ENCODE results near the gene PTRH2. TPM values are rescaled to one million over a fixed set of nuclear protein-coding genes. Genes with fewer than 3 reads are reported as not detected.
"Not testable (repeated sequence)": the region's sequence is repeated elsewhere in the genome, so short reads cannot be mapped to it uniquely, and the experiment has no call there.

The PTRH2 gene
- total RNA-seq, 1 donor from 2014 or later: 43.0 TPM

- Histone ChIP-seq H3K27ac (no peak overlapping the region), H3K27me3 (no peaks in the 10 kb centered on the region), H3K36me3 (peaks cover 0 to 65% of the 10 kb centered on the region in 2 donors), H3K4me3 (no peak overlapping the region), H3K4me1 (peaks cover 13% of the 10 kb centered on the region), H3K9me3 (no peaks in the 10 kb centered on the region)
- no peak for DNase-seq (ENCODE audit: extremely low spot score in 2 of 2)
- intact Hi-C loops (cut with DNase I): no loop called here
- TF ChIP-seq POLR2A (IDR thresholded peaks at IDR 0.05) (no peak), POLR2AphosphoS5 (IDR thresholded peaks at IDR 0.05; ENCODE audit: insufficient read depth in 1 of 2, low read depth in 1 of 2) (no peak), CTCF (IDR thresholded peaks at IDR 0.05) (no peak)
Observed at GRCh38 chr17:59669944-59670343, 37.3 kb downstream of the PTRH2 start.

DNA sequence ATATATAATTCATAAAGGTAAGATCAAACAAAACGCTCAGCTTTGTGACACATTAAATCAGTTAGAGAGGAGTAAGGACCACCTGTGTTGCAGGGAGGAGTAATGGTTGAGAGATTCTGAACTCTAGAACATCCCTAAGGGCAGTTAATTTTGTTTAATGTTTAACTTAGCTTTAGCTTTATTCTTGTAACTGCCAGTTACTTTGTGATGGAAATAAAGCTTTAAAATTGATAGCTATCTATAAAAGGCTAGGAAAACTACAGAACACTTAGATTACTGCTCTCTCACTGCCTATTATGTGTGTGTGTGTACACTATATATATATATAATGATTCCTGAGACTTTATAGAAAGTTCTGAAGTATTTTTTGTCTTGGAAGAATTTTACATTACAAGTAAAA lies 37.8 kb downstream of the PTRH2 start:
- H3K27ac ChIP-seq: no peak overlapping the region
- H3K4me3 ChIP-seq: no peak overlapping the region
- intact Hi-C loops (cut with DNase I): no loop called here

GRCh38 chr17:59668816-59669215 lies 38.4 kb downstream of the PTRH2 start:
- peaks cover 0 to 64% of the 10 kb centered on the region in 2 donors for H3K36me3 ChIP-seq
- H3K4me1 ChIP-seq: peaks cover 13% of the 10 kb centered on the region
- no peaks in the 10 kb centered on the region for H3K9me3 ChIP-seq
- no peak overlapping the region for H3K4me3 ChIP-seq
- no peak for TF ChIP-seq CTCF (IDR thresholded peaks at IDR 0.05)
- no peak for TF ChIP-seq POLR2AphosphoS5 (IDR thresholded peaks at IDR 0.05; ENCODE audit: insufficient read depth in 1 of 2, low read depth in 1 of 2)
- no peak for TF ChIP-seq POLR2A (IDR thresholded peaks at IDR 0.05)
- no peak overlapping the region for H3K27ac ChIP-seq
- H3K27me3 ChIP-seq: no peaks in the 10 kb centered on the region
- intact Hi-C loops (cut with DNase I): no loop called here
- DNase-seq (ENCODE audit: extremely low spot score in 2 of 2): no peak

More for the DNA sequence above, 37.8 kb downstream of the PTRH2 start:
- Histone ChIP-seq H3K4me1 (peaks cover 13% of the 10 kb centered on the region), H3K9me3 (no peaks in the 10 kb centered on the region), H3K27me3 (no peaks in the 10 kb centered on the region), H3K36me3 (peaks cover 0 to 65% of the 10 kb centered on the region in 2 donors)
- TF ChIP-seq POLR2A (IDR thresholded peaks at IDR 0.05) (no peak), CTCF (IDR thresholded peaks at IDR 0.05) (no peak), POLR2AphosphoS5 (IDR thresholded peaks at IDR 0.05; ENCODE audit: insufficient read depth in 1 of 2, low read depth in 1 of 2) (no peak)
- DNase-seq (ENCODE audit: extremely low spot score in 2 of 2): no peak

DNA sequence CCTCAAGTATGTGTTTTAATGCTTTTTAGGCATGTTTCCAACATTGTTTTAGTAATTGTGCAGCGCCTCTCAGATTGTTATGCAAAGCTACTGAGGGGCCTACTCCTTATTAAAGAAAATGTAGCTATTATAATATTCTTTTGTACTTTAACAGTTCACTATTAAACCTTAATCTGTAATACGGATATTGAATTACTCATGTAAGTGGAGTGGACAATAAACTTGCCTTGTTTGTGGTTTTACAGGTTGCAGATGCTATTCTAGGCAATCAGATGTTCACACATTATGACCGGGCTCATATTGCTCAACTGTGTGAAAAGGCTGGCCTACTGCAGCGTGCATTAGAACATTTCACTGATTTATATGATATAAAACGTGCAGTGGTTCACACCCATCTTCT lies 41.0 kb downstream of the PTRH2 start:
- intact Hi-C loops (cut with DNase I): no loop called here
- Histone ChIP-seq H3K9me3 (no peaks in the 10 kb centered on the region), H3K4me3 (no peak overlapping the region), H3K36me3 (peaks cover 0 to 83% of the 10 kb centered on the region in 2 donors), H3K27me3 (no peaks in the 10 kb centered on the region), H3K27ac (no peak overlapping the region), H3K4me1 (peaks cover 13% of the 10 kb centered on the region)
- TF ChIP-seq POLR2A (IDR thresholded peaks at IDR 0.05) (no peak), CTCF (IDR thresholded peaks at IDR 0.05) (no peak), POLR2AphosphoS5 (IDR thresholded peaks at IDR 0.05; ENCODE audit: insufficient read depth in 1 of 2, low read depth in 1 of 2) (no peak)
- no peak for DNase-seq (ENCODE audit: extremely low spot score in 2 of 2)

DNA sequence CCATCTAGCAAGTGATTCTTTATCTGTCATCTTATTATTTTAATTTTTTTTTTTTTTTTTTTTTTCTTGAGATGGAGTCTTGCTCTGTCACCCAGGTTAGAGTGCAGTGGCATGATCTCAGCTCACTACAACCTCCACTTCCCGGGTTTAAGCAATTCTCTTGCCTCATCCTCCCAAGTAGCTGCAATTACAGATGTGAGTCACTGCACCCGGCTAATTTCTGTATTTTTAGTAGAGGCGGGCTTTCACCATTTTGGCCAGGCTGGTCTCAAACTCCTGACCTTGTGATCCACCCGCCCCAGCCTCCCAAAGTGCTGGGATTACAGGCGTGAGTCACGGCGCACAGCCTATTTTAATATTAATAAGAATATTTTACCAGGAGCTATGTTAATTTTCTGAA lies 50.6 kb downstream of the PTRH2 start:
- not testable (repeated sequence) for H3K4me3 ChIP-seq; H3K27ac ChIP-seq; H3K4me1 ChIP-seq; H3K9me3 ChIP-seq; H3K27me3 ChIP-seq; DNase-seq (ENCODE audit: extremely low spot score in 2 of 2)
- intact Hi-C loops (cut with DNase I): loop anchor here (5.0 kb wide), 1 partner anchor 424 kb away; no protein-coding TSS in a partner anchor
- peaks cover 0 to 94% of the 10 kb centered on the region in 2 donors for H3K36me3 ChIP-seq
